ENCODE measurements around the gene SKP2. TPM values are rescaled to one million over a fixed set of nuclear protein-coding genes. Genes with fewer than 3 reads are reported as not detected.

The SKP2 gene
- total and polyA plus RNA-seq, 3 donors from 2014 or later = 7.1 to 14.2 (median 10.6) TPM

DNA sequence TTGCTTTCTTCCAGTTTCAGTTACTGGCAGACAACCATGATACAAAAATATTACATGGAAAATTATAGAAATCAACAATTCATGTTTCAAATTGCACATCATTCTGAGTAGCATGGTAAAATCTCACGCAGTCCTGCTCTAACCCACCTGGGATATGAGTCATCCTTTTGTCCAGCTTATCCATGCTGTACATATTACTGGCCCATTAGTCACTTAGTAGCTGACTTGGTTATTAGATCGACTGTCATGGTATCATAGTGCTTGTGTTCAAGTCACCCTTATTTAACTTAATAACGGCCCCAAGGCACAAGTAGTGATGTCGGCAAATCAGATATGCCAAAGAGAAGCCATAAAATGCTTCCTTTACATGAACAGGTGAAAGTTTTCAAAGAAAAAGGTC lies 48.6 kb downstream of the SKP2 start:
- Histone ChIP-seq H3K36me3 (ENCODE audit: low read depth, missing control alignments) (no peaks in the 10 kb centered on the region), H3K27ac (no peak overlapping the region), H3K27me3 (no peaks in the 10 kb centered on the region), H3K4me3 (no peak overlapping the region), H3K4me1 (no peaks in the 10 kb centered on the region), H3K9me3 (no peaks in the 10 kb centered on the region)
- DNase-seq = no peak
- intact Hi-C loops (cut with DNase I; ENCODE audit: low total_unique reads) = no loop called here
- WGBS, 2 donors = 91 to 96% methylated on average over 4 of the region's 4 CpGs
- TF ChIP-seq, protein P1, sequence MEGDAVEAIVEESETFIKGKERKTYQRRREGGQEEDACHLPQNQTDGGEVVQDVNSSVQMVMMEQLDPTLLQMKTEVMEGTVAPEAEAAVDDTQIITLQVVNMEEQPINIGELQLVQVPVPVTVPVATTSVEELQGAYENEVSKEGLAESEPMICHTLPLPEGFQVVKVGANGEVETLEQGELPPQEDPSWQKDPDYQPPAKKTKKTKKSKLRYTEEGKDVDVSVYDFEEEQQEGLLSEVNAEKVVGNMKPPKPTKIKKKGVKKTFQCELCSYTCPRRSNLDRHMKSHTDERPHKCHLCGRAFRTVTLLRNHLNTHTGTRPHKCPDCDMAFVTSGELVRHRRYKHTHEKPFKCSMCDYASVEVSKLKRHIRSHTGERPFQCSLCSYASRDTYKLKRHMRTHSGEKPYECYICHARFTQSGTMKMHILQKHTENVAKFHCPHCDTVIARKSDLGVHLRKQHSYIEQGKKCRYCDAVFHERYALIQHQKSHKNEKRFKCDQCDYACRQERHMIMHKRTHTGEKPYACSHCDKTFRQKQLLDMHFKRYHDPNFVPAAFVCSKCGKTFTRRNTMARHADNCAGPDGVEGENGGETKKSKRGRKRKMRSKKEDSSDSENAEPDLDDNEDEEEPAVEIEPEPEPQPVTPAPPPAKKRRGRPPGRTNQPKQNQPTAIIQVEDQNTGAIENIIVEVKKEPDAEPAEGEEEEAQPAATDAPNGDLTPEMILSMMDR (IDR thresholded peaks at IDR 0.05) = no peak
- no peak for TF ChIP-seq POLR2A (IDR thresholded peaks at IDR 0.05)

DNA sequence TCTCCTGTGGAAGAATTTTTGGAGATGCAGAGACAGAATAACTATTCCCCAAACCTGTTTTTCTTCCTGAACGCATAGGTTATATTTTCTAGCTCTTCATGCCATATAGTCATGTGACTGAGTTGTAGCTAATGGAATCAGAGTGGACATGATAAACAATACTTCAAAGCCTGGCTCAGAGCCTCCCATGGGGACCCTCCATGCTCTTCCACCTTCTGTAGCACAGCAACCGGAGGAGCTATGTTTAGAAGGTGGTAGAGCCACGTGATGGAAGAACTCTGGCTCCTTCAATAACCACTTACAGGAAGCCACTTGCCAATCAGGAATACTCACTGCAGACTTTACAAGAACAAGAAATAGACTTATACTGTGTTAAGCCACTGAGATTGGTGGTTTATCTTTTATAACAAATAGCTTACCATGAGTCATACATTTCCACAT lies 50.6 kb downstream of the SKP2 start:
- Histone ChIP-seq H3K4me1 (no peaks in the 10 kb centered on the region), H3K27me3 (no peaks in the 10 kb centered on the region), H3K36me3 (ENCODE audit: low read depth, missing control alignments) (no peaks in the 10 kb centered on the region), H3K27ac (no peak overlapping the region), H3K9me3 (no peaks in the 10 kb centered on the region), H3K4me3 (no peak overlapping the region)
- DNase-seq = no peak
- TF ChIP-seq, protein P1 (IDR thresholded peaks at IDR 0.05) = no peak
- TF ChIP-seq POLR2A (IDR thresholded peaks at IDR 0.05) = no peak
- WGBS, 2 donors = 61 to 78% methylated on average over 3 of the region's 3 CpGs
- intact Hi-C loops (cut with DNase I; ENCODE audit: low total_unique reads) = no loop called here

DNA sequence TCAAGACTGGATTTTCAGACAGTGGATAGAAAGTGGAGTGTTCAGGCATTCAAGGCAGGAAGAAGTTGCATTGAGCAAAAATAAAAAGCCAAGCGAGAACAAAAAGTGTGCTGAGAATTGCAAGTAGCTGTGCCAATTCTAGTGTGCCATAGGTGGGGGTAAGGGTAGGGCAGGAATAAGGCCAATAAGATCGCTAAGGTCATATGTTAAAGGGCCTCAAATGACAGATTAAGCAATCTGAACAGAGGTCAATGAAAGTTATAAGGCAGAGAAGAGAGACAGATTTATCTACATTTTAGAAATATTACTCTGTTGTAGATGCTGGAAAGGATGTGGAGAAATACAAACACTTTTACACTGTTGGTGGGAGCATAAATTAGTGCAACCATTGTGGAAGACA lies 53.4 kb downstream of the SKP2 start:
- H3K27ac ChIP-seq = no peak overlapping the region
- H3K4me3 ChIP-seq = no peak overlapping the region
- WGBS, 2 donors = 93 to 98% methylated on average over 2 of the region's 2 CpGs
- no peaks in the 10 kb centered on the region for H3K27me3 ChIP-seq
- H3K36me3 ChIP-seq (ENCODE audit: low read depth, missing control alignments) = no peaks in the 10 kb centered on the region
- DNase-seq = no peak
- no peak for TF ChIP-seq POLR2A (IDR thresholded peaks at IDR 0.05)
- TF ChIP-seq, protein P1 (IDR thresholded peaks at IDR 0.05) = no peak
- H3K4me1 ChIP-seq = no peaks in the 10 kb centered on the region
- intact Hi-C loops (cut with DNase I; ENCODE audit: low total_unique reads) = no loop called here
- no peaks in the 10 kb centered on the region for H3K9me3 ChIP-seq

DNA sequence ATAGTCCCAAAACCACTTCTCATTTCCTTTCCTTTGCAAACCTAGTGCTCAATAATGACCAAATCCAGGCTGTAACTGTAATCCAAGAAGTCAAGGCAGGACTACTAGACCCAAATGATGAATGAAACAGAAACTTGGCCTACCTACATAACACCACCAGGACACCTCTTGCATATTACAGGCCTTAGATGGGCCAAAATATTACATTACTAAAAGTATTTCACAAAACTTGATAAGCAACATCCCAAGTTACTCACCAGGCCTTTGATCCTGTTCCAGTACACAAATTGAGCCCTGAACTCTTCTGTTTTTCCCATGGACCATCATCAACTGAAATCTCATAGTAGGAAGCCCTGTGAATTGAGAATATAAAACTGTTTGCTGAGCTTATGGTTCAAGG lies 55.0 kb downstream of the SKP2 start:
- no peaks in the 10 kb centered on the region for H3K4me1 ChIP-seq
- H3K36me3 ChIP-seq (ENCODE audit: low read depth, missing control alignments) = no peaks in the 10 kb centered on the region
- H3K9me3 ChIP-seq = no peaks in the 10 kb centered on the region
- intact Hi-C loops (cut with DNase I; ENCODE audit: low total_unique reads) = no loop called here
- H3K27ac ChIP-seq = no peak overlapping the region
- TF ChIP-seq, protein P1 (IDR thresholded peaks at IDR 0.05) = no peak
- no peak for TF ChIP-seq POLR2A (IDR thresholded peaks at IDR 0.05)
- DNase-seq = no peak
- no peaks in the 10 kb centered on the region for H3K27me3 ChIP-seq
- H3K4me3 ChIP-seq = no peak overlapping the region

DNA sequence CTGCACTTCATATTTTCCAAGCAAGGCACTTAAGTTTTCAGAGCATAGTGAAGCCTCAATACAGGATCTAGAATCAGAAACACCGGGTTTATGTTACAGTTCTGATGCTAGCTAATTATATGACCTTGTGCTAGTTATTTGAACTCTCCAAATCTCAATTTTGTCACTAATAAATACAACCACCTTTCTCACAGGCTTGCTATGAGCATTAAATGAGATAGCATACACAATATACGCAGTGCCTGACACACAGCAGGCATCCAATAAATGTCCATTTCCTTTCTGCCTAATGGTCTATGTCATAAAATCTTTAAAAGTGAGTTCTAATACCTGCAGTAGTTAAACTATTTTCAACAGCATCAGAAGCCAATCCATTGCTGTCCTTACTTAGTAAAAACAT lies 56.9 kb downstream of the SKP2 start:
- H3K36me3 ChIP-seq (ENCODE audit: low read depth, missing control alignments) = no peaks in the 10 kb centered on the region
- 91 to 94% methylated on average over 2 of the region's 2 CpGs for WGBS, 2 donors
- no peaks in the 10 kb centered on the region for H3K4me1 ChIP-seq
- intact Hi-C loops (cut with DNase I; ENCODE audit: low total_unique reads) = no loop called here
- no peak overlapping the region for H3K27ac ChIP-seq
- H3K27me3 ChIP-seq = no peaks in the 10 kb centered on the region
- TF ChIP-seq POLR2A (IDR thresholded peaks at IDR 0.05) = no peak
- TF ChIP-seq, protein P1 (IDR thresholded peaks at IDR 0.05) = no peak
- no peaks in the 10 kb centered on the region for H3K9me3 ChIP-seq
- H3K4me3 ChIP-seq = no peak overlapping the region
- DNase-seq = no peak

Data from testis (tissue), 3 donors.